Esophagus muscularis mucosa (tissue), 4 donors: Measurements from ENCODE around the gene PARD3B. TPM values are rescaled to one million over a fixed set of nuclear protein-coding genes. Genes with fewer than 3 reads are reported as not detected.

ENCODE experiments used
- DNase-seq: peaks from one replicate; pipeline ENCODE4 v3.0.0-alpha.2; 2017; ENCODE audit errors: extremely low spot score
- H3K27ac ChIP-seq, 4 donors: fragments of 200-600 bp; sonication (generic); replicated peaks in 1 of 4; 1 replicate in 3 of 4; 2 replicates in 1 of 4; pipeline ENCODE4 v1.5.1; 2016 to 2019; ENCODE audit warnings: mild to moderate bottlenecking in 1 of 4
- H3K27me3 ChIP-seq, 4 donors: fragments of 200-600 bp; sonication (generic); one replicate each; pipeline versions ENCODE4 v1.5.1 to v1.6.0; 2016 to 2019
- H3K36me3 ChIP-seq, 4 donors: fragments of 200-600 bp; sonication (generic); one replicate each; pipeline ENCODE4 v1.5.1; 2016 to 2019
- H3K4me1 ChIP-seq, 4 donors: fragments of 200-600 bp; sonication (generic); one replicate each; pipeline ENCODE4 v1.5.1; 2016 to 2019
- H3K4me3 ChIP-seq, 4 donors: fragments of 200-600 bp; sonication (generic); 1 replicate in 2 of 4; 2 replicates in 2 of 4; pipeline ENCODE4 v1.5.1; 2016 to 2019; ENCODE audit warnings: mild to moderate bottlenecking in 4 of 4, moderate library complexity in 1 of 4
- H3K9me3 ChIP-seq, 4 donors: fragments of 200-600 bp; sonication (generic); 1 replicate in 3 of 4; 2 replicates in 1 of 4; pipeline ENCODE4 v1.5.1; 2016 to 2019
- EP300 ChIP-seq: sonication (generic); formaldehyde crosslinking; IDR thresholded peaks from one replicate; pipeline ENCODE4 v1.6.1; 2017; ENCODE audit warnings: antibody characterized with exemption
- POLR2A ChIP-seq: fragments of 450-650 bp; IDR thresholded peaks from one replicate; pipeline ENCODE4 v1.6.1; 2017; ENCODE audit warnings: antibody characterized with exemption, moderate library complexity, mild to moderate bottlenecking, low read depth
- POLR2AphosphoS5 ChIP-seq, 2 donors: sonication (generic); formaldehyde crosslinking; IDR thresholded peaks; one replicate each; pipeline ENCODE4 v1.6.1; 2017; ENCODE audit warnings: antibody characterized with exemption in 2 of 2
- WGBS: methylation state at CpG from one replicate; pipeline ENCODE4 v1.1.5; 2018; 5-methylcytosine and 5-hydroxymethylcytosine counted together
- intact Hi-C: fragments of 100-400 bp; cut with DNase I; formaldehyde crosslinking; loops from one replicate; pipeline ENCODE4 v1.15.1; 2023
- total RNA-seq, 4 donors: library from RNA; depleted of rRNA; stranded (reverse); fragments of >200 nt; gene quantifications; one replicate each; pipeline versions ENCODE4 v1.1.0 to v1.2.1, GENCODE V29; 2016
- TF ChIP-seq, protein P1 (sequence below), 3 experiments: fragments of 200-600 bp in 2 of 3; fragments of 450-650 bp in 1 of 3; sonication (generic) in 2 of 3; IDR thresholded peaks; one replicate each; pipeline ENCODE4 v1.5.1; 2017 to 2019; ENCODE audit warnings: antibody characterized with exemption in 3 of 3, mild to moderate bottlenecking in 2 of 3, moderate library complexity in 1 of 3

PARD3B gene
- total RNA-seq, 4 donors from 2014 or later: 24.2 to 40.8 (median 32.5) TPM

GRCh38 chr2:205589479-205589878, 1044.2 kb downstream of the PARD3B start:
- Histone ChIP-seq H3K4me1 (no peaks in the 10 kb centered on the region), H3K27ac (no peak overlapping the region), H3K9me3 (no peaks in the 10 kb centered on the region), H3K36me3 (no peaks in the 10 kb centered on the region), H3K4me3 (no peak overlapping the region), H3K27me3 (no peaks in the 10 kb centered on the region)
- intact Hi-C loops: no loop called here
- 69% methylated on average over 1 of the region's 1 CpG for WGBS
- no peak for TF ChIP-seq EP300
- no peak for TF ChIP-seq POLR2AphosphoS5 (IDR thresholded peaks at IDR 0.05)
- TF ChIP-seq, protein P1, sequence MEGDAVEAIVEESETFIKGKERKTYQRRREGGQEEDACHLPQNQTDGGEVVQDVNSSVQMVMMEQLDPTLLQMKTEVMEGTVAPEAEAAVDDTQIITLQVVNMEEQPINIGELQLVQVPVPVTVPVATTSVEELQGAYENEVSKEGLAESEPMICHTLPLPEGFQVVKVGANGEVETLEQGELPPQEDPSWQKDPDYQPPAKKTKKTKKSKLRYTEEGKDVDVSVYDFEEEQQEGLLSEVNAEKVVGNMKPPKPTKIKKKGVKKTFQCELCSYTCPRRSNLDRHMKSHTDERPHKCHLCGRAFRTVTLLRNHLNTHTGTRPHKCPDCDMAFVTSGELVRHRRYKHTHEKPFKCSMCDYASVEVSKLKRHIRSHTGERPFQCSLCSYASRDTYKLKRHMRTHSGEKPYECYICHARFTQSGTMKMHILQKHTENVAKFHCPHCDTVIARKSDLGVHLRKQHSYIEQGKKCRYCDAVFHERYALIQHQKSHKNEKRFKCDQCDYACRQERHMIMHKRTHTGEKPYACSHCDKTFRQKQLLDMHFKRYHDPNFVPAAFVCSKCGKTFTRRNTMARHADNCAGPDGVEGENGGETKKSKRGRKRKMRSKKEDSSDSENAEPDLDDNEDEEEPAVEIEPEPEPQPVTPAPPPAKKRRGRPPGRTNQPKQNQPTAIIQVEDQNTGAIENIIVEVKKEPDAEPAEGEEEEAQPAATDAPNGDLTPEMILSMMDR (IDR thresholded peaks at IDR 0.05): no peak
- TF ChIP-seq POLR2A: no peak
- DNase-seq: no peak

DNA sequence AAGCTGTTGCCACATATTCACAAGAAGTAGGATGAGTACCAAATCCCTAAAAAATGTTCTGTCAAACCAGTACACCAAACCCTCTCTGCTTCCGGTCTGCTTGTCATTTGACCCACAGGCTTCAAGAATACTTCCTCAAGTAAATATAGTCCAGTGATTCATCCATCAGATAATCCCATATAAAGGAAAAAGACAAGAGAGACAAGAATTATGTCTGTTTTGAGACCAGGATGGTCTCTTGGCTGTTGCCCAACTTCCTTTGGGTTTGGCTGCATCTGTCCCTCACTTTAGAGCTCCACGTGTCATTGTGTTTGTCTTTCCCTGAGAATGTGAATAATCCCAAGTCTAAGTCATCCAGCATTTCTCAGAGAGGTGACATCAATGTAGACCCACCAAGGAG, 1045.5 kb downstream of the PARD3B start:
- WGBS: 82% methylated on average over 2 of the region's 2 CpGs
- H3K4me3 ChIP-seq: no peak overlapping the region
- intact Hi-C loops: no loop called here

DNA sequence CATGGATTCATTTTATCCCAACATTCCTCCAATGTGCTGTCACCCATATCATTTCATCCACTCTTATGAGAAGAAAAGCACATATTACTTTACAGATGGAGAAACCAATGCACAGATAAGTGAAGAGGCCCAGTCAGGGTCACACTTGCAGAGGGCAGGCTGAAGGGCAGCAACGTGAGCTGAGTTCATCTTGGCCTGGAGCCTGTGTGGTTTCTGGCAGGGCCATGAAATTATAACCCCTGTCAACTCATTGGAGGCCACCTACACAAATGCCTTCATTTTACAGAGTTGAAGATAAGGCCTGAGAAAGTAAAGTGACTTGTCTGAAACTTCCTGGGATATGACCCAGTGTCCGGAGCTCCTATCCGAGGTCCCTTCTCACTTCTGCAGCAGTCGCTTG, 1048.6 kb downstream of the PARD3B start:
- no peaks in the 10 kb centered on the region for H3K9me3 ChIP-seq
- no peaks in the 10 kb centered on the region for H3K36me3 ChIP-seq
- intact Hi-C loops: no loop called here
- no peaks in the 10 kb centered on the region for H3K27me3 ChIP-seq
- WGBS: 83% methylated on average over 4 of the region's 4 CpGs
- no peak for DNase-seq
- no peak overlapping the region for H3K27ac ChIP-seq
- no peak overlapping the region for H3K4me3 ChIP-seq
- no peak for TF ChIP-seq POLR2AphosphoS5 (IDR thresholded peaks at IDR 0.05)
- no peak for TF ChIP-seq EP300
- no peak for TF ChIP-seq POLR2A
- TF ChIP-seq, protein P1 (IDR thresholded peaks at IDR 0.05): no peak
- H3K4me1 ChIP-seq: no peaks in the 10 kb centered on the region

More for the DNA sequence above, 1045.5 kb downstream of the PARD3B start:
- no peaks in the 10 kb centered on the region for H3K9me3 ChIP-seq
- no peaks in the 10 kb centered on the region for H3K36me3 ChIP-seq
- H3K27me3 ChIP-seq: no peaks in the 10 kb centered on the region
- no peaks in the 10 kb centered on the region for H3K4me1 ChIP-seq
- DNase-seq: no peak
- H3K27ac ChIP-seq: no peak overlapping the region
- TF ChIP-seq POLR2A (no peak), EP300 (no peak), POLR2AphosphoS5 (IDR thresholded peaks at IDR 0.05) (no peak)
- TF ChIP-seq, protein P1 (IDR thresholded peaks at IDR 0.05): no peak

DNA sequence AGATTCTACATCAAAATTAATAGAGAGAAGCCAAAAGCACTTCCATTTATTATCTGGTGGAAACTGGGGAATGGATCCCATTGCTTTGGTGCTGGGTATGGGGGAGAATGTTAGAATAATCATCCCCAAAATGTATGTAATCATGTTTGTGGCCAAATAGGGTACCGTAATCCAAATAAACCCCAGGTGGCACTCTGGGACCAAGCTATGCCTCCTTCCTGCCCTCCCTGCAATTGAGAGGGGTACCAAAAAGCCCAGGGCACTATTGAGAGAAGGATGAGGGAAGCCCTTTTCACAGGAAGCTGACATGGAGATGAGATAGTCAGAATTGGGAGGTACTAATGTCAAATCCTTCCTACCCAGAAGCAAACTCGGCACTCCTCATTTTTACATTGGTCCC, 1051.3 kb downstream of the PARD3B start:
- TF ChIP-seq POLR2A: no peak
- TF ChIP-seq, protein P1 (IDR thresholded peaks at IDR 0.05): no peak
- no peak for TF ChIP-seq EP300
- no peak for TF ChIP-seq POLR2AphosphoS5 (IDR thresholded peaks at IDR 0.05)
- Histone ChIP-seq H3K9me3 (no peaks in the 10 kb centered on the region), H3K4me3 (no peak overlapping the region), H3K27me3 (no peaks in the 10 kb centered on the region), H3K36me3 (no peaks in the 10 kb centered on the region), H3K4me1 (no peaks in the 10 kb centered on the region), H3K27ac (no peak overlapping the region)
- intact Hi-C loops: no loop called here
- 94% methylated on average over 2 of the region's 2 CpGs for WGBS
- no peak for DNase-seq

DNA sequence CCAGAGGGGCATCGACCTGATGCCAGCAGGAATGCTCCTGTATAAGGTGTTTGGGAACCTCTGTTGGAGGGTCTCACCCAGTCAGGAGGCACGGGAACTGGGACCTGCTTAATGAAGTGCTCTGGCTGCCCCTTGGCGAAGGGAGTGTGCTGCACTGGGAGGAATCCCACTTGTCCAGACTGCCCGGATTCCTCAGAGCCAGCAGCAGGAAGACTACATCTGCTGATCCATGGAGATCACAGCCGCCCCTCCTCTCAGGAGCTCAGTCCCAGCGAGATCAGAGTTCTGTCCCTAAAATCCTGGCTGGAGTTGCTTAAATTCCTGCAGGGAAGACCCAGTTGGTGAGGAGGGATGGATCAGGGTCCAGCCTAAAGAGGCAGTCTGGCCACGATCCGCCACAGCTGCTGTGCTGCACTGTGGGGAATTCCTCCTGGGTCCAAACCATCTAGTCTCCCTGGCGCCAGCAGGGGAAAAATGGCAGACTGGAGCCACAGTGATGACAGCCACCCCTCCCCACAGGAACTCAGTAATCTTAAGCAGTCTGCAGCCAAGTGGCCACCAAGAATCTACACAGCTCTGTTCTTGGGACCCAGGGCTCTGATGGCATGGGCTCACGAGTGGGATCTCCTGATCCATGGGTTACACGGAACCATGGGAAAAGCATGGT, 1060.5 kb downstream of the PARD3B start:
- Histone ChIP-seq H3K4me3 (no peak overlapping the region), H3K36me3 (no peaks in the 10 kb centered on the region), H3K9me3 (peaks cover 0 to 14% (median 8%) of the 10 kb centered on the region in 4 donors), H3K4me1 (no peaks in the 10 kb centered on the region), H3K27me3 (no peaks in the 10 kb centered on the region), H3K27ac (no peak overlapping the region)
- intact Hi-C loops: no loop called here
- no peak for TF ChIP-seq EP300
- TF ChIP-seq, protein P1 (IDR thresholded peaks at IDR 0.05): no peak
- TF ChIP-seq POLR2AphosphoS5 (IDR thresholded peaks at IDR 0.05): no peak
- TF ChIP-seq POLR2A: no peak
- WGBS: 97% methylated on average over 10 of the region's 11 CpGs
- no peak for DNase-seq
